HG02763 (cell line): ENCODE data around the gene CPSF3.

Experiments
- ATAC-seq: cut with Tn5 transposase; IDR thresholded peaks from one replicate; pipeline ENCODE4 v1.9.1; 2021; ENCODE audit warnings: mild to moderate bottlenecking, moderate library complexity; ENCODE audit not compliant: unreplicated experiment

CPSF3 gene

GRCh38 chr2:9423100-9423921 lies at the start of gene CPSF3, which contains the start of gene ITGB1BP1:
CPSF3 (plus strand) TSS chr2:9423654; CDS start chr2:9423774, 120 bp downstream.
ITGB1BP1 (minus strand) TSS chr2:9423528; CDS start chr2:9418697, 4,831 bp downstream.
- peak; percentile 80 for ATAC-seq

- no peak for ATAC-seq
Observed at GRCh38 chr2:9374071-9374730, 49.3 kb upstream of the CPSF3 start.

GRCh38 chr2:9375857-9376428 lies 47.5 kb upstream of the CPSF3 start:
- ATAC-seq: no peak

GRCh38 chr2:9377461-9378097 lies 45.9 kb upstream of the CPSF3 start:
- no peak for ATAC-seq

DNA sequence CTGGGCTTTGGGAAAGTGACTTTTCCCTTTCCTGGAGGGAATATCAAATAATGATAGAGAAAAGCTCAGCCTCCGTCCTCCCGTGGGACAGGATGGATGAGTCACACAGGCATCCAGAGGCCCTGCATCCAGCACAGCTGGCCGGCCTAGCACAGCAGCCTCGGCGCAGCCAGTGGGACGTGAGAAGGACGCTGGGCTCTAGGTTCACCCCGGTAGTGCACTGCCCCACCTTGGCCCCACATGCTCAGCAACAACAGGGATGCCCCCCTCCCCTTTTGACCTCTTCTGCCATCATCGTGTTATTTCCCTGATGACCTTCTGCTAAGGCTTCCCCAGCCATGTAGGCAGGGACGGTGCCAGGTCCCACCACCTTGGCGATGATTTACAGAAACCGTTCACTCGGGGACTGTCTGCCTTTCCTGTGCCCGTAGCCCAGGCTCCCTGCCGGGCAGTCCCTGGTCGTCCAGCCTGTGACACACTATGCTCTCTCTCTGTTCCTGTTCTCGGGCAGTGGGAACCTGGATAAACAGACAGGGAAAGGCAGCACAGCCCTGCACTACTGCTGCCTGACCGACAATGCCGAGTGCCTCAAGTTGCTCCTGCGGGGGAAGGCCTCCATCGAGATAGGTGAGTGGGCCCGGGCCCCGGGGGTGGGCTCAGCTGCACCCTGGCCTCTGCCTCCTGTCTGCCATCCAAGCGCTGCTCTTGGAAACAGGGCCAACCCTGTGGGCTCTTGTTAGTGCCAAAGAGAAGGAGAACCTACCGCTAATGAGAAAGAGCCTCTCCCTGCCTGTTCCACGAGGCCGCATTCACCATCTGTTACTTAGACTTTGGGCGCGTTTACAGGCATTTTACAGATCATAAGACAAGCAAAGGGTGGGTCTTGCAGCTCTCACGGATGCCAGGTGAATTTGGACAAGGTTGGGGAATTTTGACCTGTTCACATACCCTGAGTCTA lies 44.7 kb upstream of the CPSF3 start:
- ATAC-seq: no peak

DNA sequence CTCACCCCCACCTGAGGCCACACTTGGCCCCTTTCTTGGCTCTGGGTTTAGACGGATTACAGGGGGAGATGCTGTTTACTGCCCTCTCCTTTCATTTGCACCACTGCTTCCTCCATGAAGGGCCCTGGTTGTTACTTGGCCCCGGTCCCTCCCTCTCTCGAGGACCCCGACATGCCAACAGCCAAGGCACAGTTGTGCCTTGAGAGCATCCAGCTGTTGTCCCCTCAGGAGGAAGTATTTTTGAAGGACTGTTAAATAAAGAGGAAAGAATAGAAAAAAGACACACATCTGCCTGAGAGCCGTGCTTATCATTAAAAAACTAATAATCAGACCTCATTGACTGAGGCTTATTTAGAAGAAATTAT lies 44.1 kb upstream of the CPSF3 start:
- ATAC-seq: no peak

DNA sequence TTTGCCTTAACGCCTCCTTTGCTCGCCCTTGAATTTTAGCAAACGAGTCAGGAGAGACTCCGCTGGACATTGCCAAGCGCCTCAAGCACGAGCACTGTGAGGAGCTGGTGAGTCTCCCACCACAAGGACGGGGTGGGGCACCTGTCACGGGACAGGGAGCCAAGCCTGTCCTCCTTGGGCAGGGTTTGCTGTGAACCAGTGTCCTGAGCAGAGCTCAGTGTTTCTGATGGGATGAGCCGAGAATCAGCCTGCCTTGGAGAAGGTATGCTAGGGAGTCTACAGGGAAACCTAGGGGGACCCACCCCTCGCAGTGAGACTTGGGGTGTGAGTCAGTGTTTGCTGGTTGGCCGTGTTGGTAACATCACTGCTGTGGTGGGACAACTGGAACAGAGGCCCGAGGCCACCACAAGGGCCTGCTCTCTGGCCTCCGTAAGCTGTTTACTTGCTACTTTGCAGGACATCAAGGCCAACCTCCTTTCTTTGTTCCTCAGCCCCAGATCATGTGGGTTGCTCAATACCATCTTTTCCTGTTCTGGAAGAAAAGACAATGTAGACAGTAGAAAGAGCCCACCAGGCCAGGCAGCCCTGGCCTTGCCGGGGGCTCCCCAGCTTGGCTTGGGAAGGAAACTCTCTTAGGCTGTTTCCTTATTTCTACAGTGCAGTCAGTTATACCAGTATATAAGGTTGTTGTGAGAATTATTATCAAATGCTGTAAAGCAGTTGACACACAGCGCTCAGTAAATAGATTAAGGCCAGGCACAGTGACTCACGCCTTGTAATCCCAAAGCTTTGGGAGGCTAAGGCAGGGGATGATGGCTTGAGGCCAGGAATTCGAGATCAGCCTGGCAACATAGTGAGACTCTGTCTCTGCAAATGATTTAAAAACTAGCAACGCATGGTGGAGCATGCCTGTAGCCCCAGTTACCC lies 42.5 kb upstream of the CPSF3 start:
- no peak for ATAC-seq

DNA sequence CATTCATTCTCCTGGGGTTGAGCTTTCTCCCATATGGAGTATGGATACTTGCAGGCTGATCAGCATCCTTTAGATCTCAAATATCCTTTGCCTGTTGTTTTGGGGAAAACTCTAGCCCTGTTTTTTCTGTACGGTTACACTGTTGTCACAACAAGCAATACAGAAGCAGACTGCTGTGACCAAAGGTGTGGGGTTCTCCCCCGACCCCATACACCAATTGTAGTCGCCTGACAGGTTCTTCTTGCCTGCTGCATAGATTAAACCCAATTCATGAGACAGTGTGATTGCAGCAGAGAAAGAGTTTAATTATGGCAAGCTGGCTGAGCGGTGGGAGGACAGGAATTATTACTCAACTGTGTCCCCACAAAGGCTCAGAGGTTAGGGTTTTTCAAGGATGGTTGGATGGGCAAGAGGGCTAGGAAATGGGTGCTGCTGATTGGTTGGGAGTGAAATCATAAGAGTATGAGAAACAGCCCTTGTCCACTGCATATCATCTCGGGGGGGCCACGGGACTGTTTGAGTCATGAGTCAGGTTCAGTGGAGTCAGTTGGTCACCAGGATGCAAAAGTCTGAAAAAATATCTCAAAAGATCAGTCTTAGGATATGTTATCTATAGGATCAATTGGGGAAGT lies 40.7 kb upstream of the CPSF3 start:
- no peak for ATAC-seq

DNA sequence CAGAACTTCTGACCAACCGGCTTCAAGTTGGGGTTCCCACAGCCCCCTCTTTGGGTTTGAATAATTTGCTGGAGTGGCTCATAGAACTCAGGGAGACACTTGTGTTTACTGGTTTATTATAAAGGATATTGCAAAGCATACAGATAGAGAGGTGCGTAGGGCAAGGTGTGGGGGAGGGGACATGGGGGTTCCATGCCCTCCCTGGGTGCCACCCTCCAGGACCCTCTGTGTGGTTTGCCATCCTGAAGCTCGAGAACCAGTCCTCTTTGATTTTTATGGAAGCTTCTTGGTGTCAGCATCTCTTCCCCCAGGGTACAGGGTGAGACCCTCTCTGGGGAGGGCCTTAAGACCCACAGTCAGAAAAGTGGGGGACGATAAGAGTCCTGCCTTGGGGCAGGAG lies 38.9 kb upstream of the CPSF3 start:
- no peak for ATAC-seq

GRCh38 chr2:9385841-9386240 lies 37.6 kb upstream of the CPSF3 start:
- ATAC-seq: no peak

DNA sequence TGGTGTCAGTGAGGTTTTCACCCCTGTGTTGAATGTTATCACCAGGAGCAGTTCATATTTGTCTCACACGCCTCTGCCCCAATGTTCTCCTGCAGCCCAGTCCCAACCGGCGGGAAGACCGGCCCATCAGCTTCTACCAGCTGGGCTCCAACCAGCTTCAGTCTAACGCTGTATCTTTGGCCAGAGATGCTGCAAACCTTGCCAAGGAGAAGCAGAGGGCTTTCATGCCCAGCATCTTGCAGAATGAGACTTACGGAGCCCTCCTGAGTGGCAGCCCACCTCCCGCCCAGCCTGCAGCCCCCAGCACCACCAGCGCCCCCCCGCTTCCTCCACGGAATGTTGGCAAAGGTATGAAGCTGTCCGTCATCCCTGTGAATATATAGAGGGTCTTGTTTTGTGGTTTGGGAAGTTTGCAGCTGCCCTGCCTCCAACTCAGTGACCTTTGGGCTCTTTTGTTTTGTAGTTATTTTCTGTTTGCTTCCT lies 35.2 kb upstream of the CPSF3 start:
- no peak for ATAC-seq

- no peak for ATAC-seq
Observed at GRCh38 chr2:9388950-9389911, 34.2 kb upstream of the CPSF3 start.

GRCh38 chr2:9390151-9390850 lies 33.2 kb upstream of the CPSF3 start:
- ATAC-seq: no peak

GRCh38 chr2:9390991-9391390 lies 32.5 kb upstream of the CPSF3 start:
- no peak for ATAC-seq

- no peak for ATAC-seq
Observed at GRCh38 chr2:9391961-9392720, 31.3 kb upstream of the CPSF3 start.
